ENCODE data around the gene REPIN1.

Gene REPIN1

GRCh38 chr7:150361402-150361801, 7.2 kb upstream of the REPIN1 start:
- DNase-seq = no peak

- DNase-seq = no peak
Measured at GRCh38 chr7:150361807-150362621, 6.6 kb upstream of the REPIN1 start.

- no peak for DNase-seq
Measured at GRCh38 chr7:150363370-150363769, 5.3 kb upstream of the REPIN1 start.

- peak; percentile 81 for DNase-seq
Measured at GRCh38 chr7:150363872-150364271, 4.8 kb upstream of the REPIN1 start.

- DNase-seq = no peak
Measured at GRCh38 chr7:150365194-150365593, 3.4 kb upstream of the REPIN1 start.

- peak; percentile 84 for DNase-seq
Measured at GRCh38 chr7:150365673-150366398, 2.8 kb upstream of the REPIN1 start.

GRCh38 chr7:150367677-150368095, 936 bp upstream of the REPIN1 start:
- DNase-seq = no peak

- DNase-seq = no peak
Measured at GRCh38 chr7:150368884-150369747, 494 bp downstream of the REPIN1 start.

GRCh38 chr7:150369748-150370501, 1.3 kb downstream of the REPIN1 start:
- DNase-seq = no peak

- no peak for DNase-seq
Measured at GRCh38 chr7:150370612-150371071, 2.0 kb downstream of the REPIN1 start.

GRCh38 chr7:150371131-150371995, 2.7 kb downstream of the REPIN1 start:
- no peak for DNase-seq

- DNase-seq = no peak
Measured at GRCh38 chr7:150371996-150372270, 3.3 kb downstream of the REPIN1 start.

- DNase-seq = no peak
Measured at GRCh38 chr7:150372271-150373048, 3.8 kb downstream of the REPIN1 start.

GRCh38 chr7:150373049-150373801, 4.6 kb downstream of the REPIN1 start:
- DNase-seq = no peak

- no peak for DNase-seq
Measured at GRCh38 chr7:150374026-150374425, 5.4 kb downstream of the REPIN1 start.

- DNase-seq = no peak
Measured at GRCh38 chr7:150374472-150374871, 5.8 kb downstream of the REPIN1 start.

- DNase-seq = no peak
Measured at GRCh38 chr7:150375662-150376521, 7.3 kb downstream of the REPIN1 start.

GRCh38 chr7:150376560-150376959, 7.9 kb downstream of the REPIN1 start:
- DNase-seq = no peak

- DNase-seq = no peak
Measured at GRCh38 chr7:150377196-150377595, 8.6 kb downstream of the REPIN1 start.

All from SIG-M5 (cell line).